Osteoblast (primary cell): ENCODE data around the gene CATSPERB. TPM values are rescaled to one million over a fixed set of nuclear protein-coding genes. Genes with fewer than 3 reads are reported as not detected.

Experiments used
- DNase-seq: peaks from one replicate; pipeline ENCODE4 v3.0.0; 2011; ENCODE audit warnings: low spot score, mixed read lengths; ENCODE audit not compliant: insufficient read length; ENCODE audit errors: missing footprints
- H2AFZ ChIP-seq: 2 replicates; pipeline ENCODE4 v1.6.0; 2011; ENCODE audit warnings: mild to moderate bottlenecking, low read length
- H3K27ac ChIP-seq: 2 replicates; pipeline ENCODE4 v1.5.1; 2011; ENCODE audit warnings: mild to moderate bottlenecking, low read depth, low read length, moderate library complexity
- H3K27me3 ChIP-seq: 2 replicates; pipeline ENCODE4 v1.6.0; 2012; ENCODE audit warnings: mild to moderate bottlenecking, control low read depth, inconsistent platforms, low read length, moderate library complexity; ENCODE audit not compliant: insufficient read depth
- H3K36me3 ChIP-seq: 2 replicates; pipeline ENCODE4 v1.5.1; 2011; ENCODE audit warnings: mild to moderate bottlenecking, low read length, control low read depth, moderate library complexity; ENCODE audit not compliant: insufficient read depth
- H3K4me1 ChIP-seq: 2 replicates; pipeline ENCODE4 v1.5.1; 2011; ENCODE audit warnings: mild to moderate bottlenecking, low read length, control low read depth, moderate library complexity; ENCODE audit not compliant: insufficient read depth
- H3K4me2 ChIP-seq: 2 replicates; pipeline ENCODE4 v1.6.0; 2011; ENCODE audit warnings: mild to moderate bottlenecking, low read length; ENCODE audit not compliant: insufficient read depth
- H3K4me3 ChIP-seq: fragments of 200-600 bp; sonication (generic); 3 replicates; pipeline ENCODE4 v1.5.1; 2012; ENCODE audit warnings: mild to moderate bottlenecking, low read length, inconsistent platforms; ENCODE audit not compliant: insufficient read depth
- H3K79me2 ChIP-seq: 2 replicates; pipeline ENCODE4 v1.6.0; 2012; ENCODE audit warnings: mild to moderate bottlenecking, low read length, control low read depth, inconsistent platforms; ENCODE audit not compliant: insufficient read depth
- H3K9me3 ChIP-seq: 2 replicates; pipeline ENCODE4 v1.5.1; 2011; ENCODE audit warnings: low read depth, low read length, control low read depth
- H4K20me1 ChIP-seq: 2 replicates; pipeline ENCODE4 v1.6.0; 2012; ENCODE audit warnings: mild to moderate bottlenecking, low read length, control low read depth; ENCODE audit not compliant: insufficient read depth
- total RNA-seq: library from RNA; depleted of rRNA; stranded (reverse); fragments of >200 nt; gene quantifications from 2 replicates; pipeline ENCODE4 v1.2.3, GENCODE V29; 2012
- TF ChIP-seq, protein P1 (sequence below): IDR thresholded peaks from 2 replicates; pipeline ENCODE4 v1.5.1; 2011; ENCODE audit warnings: mild to moderate bottlenecking, low read depth, low read length, moderate library complexity; ENCODE audit errors: extremely low read depth

CATSPERB gene
- total RNA-seq, 1 donor = not detected

- H3K27me3 ChIP-seq = peaks cover 5% of the 10 kb centered on the region
- no peaks in the 10 kb centered on the region for H3K79me2 ChIP-seq
- no peak overlapping the region for H3K27ac ChIP-seq
- no peak overlapping the region for H3K4me3 ChIP-seq
- peaks cover 4% of the 10 kb centered on the region for H3K4me1 ChIP-seq
- no peaks in the 10 kb centered on the region for H4K20me1 ChIP-seq
- DNase-seq = no peak
- no peaks in the 10 kb centered on the region for H3K36me3 ChIP-seq
- no peak overlapping the region for H2AFZ ChIP-seq
- no peak overlapping the region for H3K4me2 ChIP-seq
- TF ChIP-seq, protein P1, sequence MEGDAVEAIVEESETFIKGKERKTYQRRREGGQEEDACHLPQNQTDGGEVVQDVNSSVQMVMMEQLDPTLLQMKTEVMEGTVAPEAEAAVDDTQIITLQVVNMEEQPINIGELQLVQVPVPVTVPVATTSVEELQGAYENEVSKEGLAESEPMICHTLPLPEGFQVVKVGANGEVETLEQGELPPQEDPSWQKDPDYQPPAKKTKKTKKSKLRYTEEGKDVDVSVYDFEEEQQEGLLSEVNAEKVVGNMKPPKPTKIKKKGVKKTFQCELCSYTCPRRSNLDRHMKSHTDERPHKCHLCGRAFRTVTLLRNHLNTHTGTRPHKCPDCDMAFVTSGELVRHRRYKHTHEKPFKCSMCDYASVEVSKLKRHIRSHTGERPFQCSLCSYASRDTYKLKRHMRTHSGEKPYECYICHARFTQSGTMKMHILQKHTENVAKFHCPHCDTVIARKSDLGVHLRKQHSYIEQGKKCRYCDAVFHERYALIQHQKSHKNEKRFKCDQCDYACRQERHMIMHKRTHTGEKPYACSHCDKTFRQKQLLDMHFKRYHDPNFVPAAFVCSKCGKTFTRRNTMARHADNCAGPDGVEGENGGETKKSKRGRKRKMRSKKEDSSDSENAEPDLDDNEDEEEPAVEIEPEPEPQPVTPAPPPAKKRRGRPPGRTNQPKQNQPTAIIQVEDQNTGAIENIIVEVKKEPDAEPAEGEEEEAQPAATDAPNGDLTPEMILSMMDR = no peak
- H3K9me3 ChIP-seq = no peaks in the 10 kb centered on the region
These were observed 156.2 kb downstream of the CATSPERB start for GRCh38 chr14:91575469-91576208.

DNA sequence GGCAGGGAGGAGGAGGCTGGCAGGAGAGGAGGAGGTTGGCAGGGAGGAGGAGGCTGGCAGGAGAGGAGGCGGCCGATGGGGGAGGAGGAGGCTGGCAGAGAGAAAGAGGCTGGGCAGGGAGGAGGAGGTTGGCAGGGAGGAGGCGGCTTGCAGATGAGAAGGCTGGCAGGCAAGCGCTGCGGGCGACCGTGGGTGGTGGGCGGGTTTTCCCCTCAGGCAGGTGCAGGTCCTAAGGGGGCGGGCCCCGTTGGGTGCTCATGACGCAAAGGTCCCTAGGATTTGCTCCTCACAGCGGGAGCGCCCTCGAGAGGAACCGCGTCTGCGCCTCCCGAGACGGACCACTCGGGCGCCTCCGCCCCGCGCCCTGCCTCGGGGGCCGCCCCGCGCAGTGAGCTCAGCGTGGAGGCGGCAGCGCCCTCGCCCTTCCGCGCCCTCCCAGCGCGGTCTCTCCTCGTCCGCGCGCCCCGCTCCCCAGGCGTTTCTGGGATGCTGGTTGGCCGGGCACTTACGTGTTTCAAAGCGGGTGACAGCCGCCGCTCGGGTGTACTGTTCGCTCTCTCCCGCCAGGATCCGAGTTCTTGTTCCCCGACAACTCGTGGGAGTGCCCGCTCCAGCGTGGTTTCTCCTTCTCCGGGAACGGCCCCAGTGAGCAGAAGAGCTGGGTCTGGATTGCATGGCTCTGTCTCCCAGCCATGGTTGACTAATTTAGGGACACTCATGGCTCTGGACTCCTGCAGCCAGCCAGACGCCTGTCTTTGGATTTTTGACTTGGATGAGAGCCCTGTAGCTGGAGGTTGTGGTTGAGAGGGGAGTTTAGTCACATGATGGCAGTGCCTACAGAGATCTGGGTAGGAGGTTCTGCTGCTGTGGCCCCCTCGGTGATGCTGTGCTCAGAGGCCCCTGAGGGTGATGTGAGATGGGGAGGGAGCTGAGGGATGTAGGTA lies 157.7 kb downstream of the CATSPERB start:
- Histone ChIP-seq H2AFZ (peak overlapping the region; percentile 93), H3K9me3 (no peaks in the 10 kb centered on the region), H3K36me3 (no peaks in the 10 kb centered on the region), H3K27ac (peak overlapping the region; percentile 56), H3K79me2 (no peaks in the 10 kb centered on the region), H3K4me2 (peak overlapping the region; percentile 94), H3K4me1 (peaks cover 4% of the 10 kb centered on the region), H3K4me3 (peak overlapping the region; percentile 75), H3K27me3 (no peaks in the 10 kb centered on the region), H4K20me1 (no peaks in the 10 kb centered on the region)
- DNase-seq = peak; percentile 94
- TF ChIP-seq, protein P1 = no peak

DNA sequence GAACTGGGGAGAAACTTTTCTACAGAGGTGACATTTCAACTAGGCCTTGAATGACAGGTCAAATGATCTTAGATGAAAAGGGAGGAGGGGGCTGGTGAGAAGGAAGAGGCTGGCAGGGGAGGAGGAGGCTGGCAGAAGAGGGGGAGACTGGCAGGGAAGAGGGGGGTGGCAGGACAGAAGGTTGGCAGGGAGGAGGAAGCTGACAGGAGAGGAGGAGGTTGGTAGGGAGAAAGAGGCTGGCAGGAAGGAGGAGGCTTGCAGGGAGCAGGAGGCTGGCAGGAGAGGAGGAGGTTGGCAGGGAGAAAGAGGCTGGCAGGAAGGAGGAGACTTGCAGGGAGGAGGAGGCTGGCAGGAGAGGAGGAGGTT lies 158.4 kb downstream of the CATSPERB start:
- Histone ChIP-seq H2AFZ (peak overlapping the region; percentile 93), H3K4me3 (peak overlapping the region; percentile 75)

More for the DNA sequence above, 158.4 kb downstream of the CATSPERB start:
- Histone ChIP-seq H3K4me1 (peaks cover 4% of the 10 kb centered on the region), H3K4me2 (peak overlapping the region; percentile 94), H3K36me3 (no peaks in the 10 kb centered on the region), H3K27me3 (no peaks in the 10 kb centered on the region), H3K79me2 (no peaks in the 10 kb centered on the region), H3K9me3 (no peaks in the 10 kb centered on the region), H3K27ac (no peak overlapping the region), H4K20me1 (no peaks in the 10 kb centered on the region)
- no peak for DNase-seq
- TF ChIP-seq, protein P1 = no peak
